ENCODE results near the gene COX7A2L.
"Not testable (repeated sequence)": the region's sequence is repeated elsewhere in the genome, so short reads cannot be mapped to it uniquely, and the experiment has no call there.

- not testable (repeated sequence) for TF ChIP-seq CTCF (IDR thresholded peaks at IDR 0.05; ENCODE audit: insufficient read depth, low read length, poor library complexity, severe bottlenecking); EZH2phosphoT487 (conservative IDR thresholded peaks at IDR 0.05; ENCODE audit: low read length)
Observed at GRCh38 chr2:42393320-42393719, 32.3 kb upstream of the COX7A2L start.

Data from SU-DHL-6 (cell line).